ENCODE results near the gene KRTAP1-1.
"Not testable (repeated sequence)": the region's sequence is repeated elsewhere in the genome, so short reads cannot be mapped to it uniquely, and the experiment has no call there.

KRTAP1-1 gene

DNA sequence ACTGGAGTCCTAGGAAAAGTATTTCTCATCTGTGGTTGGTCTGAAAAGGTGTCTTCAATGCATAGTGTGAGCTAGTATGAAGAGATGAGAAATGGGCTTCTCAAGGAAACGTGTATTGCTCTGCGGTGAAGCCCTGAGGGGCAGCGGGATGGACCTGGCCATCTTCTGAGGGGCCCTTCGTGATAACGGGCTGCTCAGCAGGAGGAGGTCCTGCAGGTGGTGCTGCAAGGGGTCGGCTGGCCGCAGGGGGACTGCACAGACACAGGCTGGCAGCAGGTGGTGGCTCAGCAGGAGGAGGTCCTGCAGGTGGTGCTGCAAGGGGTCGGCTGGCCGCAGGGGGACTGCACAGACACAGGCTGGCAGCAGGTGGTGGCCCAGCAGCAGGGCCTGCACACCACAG is 13.3 kb upstream of the KRTAP1-1 start:
- DNase-seq: not testable (repeated sequence)

- no peak for DNase-seq
Observed at GRCh38 chr17:41054025-41054424, 12.8 kb upstream of the KRTAP1-1 start.

- no peak for DNase-seq
Observed at GRCh38 chr17:41052566-41052965, 11.3 kb upstream of the KRTAP1-1 start.

DNA sequence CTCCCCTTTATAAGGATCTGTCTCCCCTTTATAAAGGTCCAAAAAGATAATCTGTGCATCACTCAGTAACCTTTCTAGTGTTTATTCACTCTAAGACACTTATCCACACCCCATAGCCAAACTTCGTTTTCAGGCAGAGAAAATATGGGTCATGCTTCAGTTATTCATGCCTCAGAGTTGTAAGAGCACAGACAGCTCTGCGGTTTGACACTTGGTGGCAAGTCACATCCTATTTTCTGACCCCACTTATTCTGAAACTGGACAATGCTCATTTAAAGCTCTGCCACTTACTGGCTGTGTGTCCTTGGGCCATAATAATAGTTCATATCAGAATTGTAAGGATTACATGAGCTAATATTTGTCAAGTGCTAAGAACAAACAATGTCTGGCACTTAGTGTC is 7.9 kb upstream of the KRTAP1-1 start:
- DNase-seq: no peak

GRCh38 chr17:41048441-41048840 is 7.2 kb upstream of the KRTAP1-1 start:
- no peak for DNase-seq

DNA sequence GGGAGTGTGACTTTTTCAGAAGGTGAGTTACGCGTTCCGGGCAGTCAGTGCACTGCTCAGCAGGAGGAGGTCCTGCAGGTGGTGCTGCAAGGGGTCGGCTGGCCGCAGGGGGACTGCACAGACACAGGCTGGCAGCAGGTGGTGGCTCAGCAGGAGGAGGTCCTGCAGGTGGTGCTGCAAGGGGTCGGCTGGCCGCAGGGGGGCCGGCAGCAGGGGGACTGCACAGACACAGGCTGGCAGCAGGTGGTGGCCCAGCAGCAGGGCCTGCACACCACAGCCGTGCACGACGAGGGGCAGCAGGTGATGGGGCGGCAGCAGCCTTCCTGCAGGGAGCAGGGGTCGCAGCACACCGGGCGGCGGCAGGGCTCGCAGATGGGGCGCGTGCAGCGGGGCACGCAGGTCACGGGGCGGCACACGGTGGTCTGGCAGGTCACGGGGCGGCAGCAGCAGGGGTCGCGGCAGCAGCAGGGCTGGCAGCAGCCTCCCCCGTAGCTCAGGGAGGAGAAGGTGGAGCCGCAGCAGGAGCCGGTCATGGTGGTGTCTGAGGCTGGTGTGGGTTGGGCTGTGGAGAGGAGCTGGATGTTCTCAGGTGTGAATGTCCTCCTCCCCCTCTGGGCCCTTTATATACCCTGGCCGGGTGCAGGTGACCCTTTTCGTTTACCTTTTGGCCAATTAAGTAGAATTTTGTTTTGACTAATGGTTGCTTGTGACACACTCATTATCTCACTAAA is 5.7 kb upstream of the KRTAP1-1 start, which contains the start of gene KRTAP2-1:
Gene KRTAP2-1 (minus strand): TSS at position 582 of the 731 bp plus-strand sequence. CDS start 49 bp downstream, at position 533.
- DNase-seq: not testable (repeated sequence)

DNA sequence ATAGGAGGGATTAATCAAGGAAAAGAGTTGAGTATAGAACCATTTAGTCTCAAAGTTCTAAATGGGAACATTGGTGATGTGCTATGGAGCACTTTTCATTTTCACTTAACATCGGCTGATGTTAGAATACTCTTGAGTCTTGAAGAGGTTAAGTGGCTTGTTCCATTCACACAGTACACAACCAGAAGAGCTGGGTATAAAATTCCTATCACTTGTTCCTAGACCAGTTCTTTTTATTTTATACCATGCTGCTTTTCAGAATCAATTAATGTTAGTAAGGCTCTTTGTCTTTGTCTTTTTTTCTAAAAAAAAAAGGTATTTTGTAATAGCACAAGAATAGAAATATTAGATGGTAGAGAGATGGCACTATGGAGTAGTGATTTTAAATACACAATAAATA is 1.7 kb upstream of the KRTAP1-1 start:
- DNase-seq: no peak

GRCh38 chr17:41037853-41038350 is 3.3 kb downstream of the KRTAP1-1 start:
- no peak for DNase-seq

GRCh38 chr17:41034346-41034935 is 6.8 kb downstream of the KRTAP1-1 start, which contains the start of gene KRTAP1-3:
Gene KRTAP1-3, minus strand, starts transcription at chr17:41034874. Its CDS starts 53 bp downstream, at chr17:41034821.
- DNase-seq: not testable (repeated sequence)

DNA sequence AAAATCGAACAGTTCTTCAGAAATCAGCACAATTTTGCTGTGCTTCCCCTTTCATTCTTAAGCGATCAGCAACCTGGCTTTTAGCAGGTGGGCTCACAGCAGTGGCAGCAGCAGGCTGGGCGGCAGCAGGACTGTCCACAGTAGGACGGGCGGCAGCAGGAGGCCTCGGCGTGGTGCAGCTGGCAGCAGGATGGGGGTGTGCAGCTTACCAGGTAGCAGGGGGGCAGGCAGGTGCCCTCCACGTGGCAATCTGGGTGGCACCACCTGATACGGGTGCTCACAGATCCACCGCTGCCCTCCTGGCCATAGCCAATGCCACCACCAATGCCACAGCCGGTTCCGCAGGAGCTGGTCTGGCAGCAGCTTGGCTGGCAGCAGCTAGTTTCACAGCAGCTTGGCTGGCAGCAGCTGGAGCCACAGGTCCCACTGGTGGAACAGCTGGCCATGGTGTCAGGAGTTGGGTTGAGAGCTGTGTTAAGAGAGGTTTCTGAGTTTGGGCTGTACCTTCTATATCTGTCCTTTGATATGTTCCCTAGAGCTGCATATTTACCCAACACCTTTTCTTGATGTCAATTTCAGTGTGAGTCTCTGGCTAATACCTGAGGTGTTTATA is 11.5 kb downstream of the KRTAP1-1 start, which contains the start of gene KRTAP1-4:
Gene KRTAP1-4 (minus strand): TSS at position 563 of the 613 bp plus-strand sequence. CDS start 117 bp downstream, at position 446.
- DNase-seq: no peak

GRCh38 chr17:41026715-41027471 is 14.4 kb downstream of the KRTAP1-1 start, which contains the start of gene KRTAP1-5:
Gene KRTAP1-5, minus strand, starts transcription at chr17:41027208. Its CDS starts 53 bp downstream, at chr17:41027155.
- no peak for DNase-seq

DNA sequence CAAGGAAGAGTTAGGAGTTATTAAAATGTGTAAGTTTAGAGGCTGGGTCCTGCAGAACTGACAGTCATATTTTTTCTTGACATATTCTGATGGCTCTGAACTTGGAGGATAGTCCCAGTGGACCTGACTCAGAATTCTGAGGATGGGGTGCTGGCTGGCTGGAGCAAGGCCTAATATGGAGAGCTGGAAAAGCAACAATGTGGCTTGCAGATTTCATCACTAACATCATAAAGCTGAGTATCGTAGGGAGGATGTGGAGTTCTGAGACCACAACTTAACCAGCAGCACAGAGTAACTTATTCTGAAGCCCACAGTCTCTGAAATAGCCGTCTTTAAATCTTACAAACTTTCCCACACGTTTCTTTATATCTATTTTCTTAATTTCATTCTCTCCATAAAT is 16.6 kb downstream of the KRTAP1-1 start:
- no peak for DNase-seq

GRCh38 chr17:41020336-41020735 is 20.9 kb downstream of the KRTAP1-1 start:
- no peak for DNase-seq

GRCh38 chr17:41019415-41019814 is 21.8 kb downstream of the KRTAP1-1 start:
- no peak for DNase-seq

GRCh38 chr17:41018541-41018940 is 22.7 kb downstream of the KRTAP1-1 start:
- DNase-seq: no peak

- DNase-seq: no peak
Observed at GRCh38 chr17:41016578-41017215, 24.6 kb downstream of the KRTAP1-1 start.

DNA sequence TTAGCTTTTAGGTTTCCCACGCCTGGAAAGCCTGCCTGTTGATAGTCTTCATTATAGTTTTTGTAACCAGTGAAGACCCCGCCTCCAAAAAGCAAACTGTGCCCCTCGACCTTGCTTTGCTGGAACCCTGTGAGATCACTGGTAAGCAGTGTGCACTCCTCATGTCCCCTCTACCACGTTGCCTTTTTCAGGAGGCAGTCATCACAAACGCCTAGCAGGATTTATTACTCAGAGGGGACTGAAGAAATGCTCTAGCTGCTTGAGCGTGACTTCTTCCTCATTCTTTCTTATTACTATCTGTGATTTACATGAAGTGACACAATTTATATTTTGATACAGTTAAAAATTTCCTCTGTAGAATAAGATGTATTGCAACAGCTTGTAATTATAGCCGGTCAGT is 25.8 kb downstream of the KRTAP1-1 start:
- no peak for DNase-seq

DNA sequence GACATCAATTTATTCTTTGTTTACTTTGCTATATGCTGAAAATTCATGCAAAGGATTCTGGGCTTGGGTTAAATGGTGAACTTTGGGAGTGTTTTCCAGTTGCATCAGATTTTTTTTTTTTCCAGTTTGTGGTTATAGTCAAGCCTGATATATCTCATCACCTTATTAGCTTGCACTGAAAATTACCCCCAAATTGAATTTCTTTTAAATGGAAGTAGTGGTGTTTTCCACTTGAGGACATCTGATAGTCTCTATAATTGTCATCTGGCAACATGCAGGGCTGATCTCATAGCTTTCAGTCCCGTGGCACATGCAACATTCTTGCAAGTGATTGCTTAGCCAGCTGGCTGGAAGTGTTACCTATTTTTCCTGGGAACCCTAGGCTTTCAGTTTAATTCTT is 27.6 kb downstream of the KRTAP1-1 start:
- DNase-seq: no peak

DNA sequence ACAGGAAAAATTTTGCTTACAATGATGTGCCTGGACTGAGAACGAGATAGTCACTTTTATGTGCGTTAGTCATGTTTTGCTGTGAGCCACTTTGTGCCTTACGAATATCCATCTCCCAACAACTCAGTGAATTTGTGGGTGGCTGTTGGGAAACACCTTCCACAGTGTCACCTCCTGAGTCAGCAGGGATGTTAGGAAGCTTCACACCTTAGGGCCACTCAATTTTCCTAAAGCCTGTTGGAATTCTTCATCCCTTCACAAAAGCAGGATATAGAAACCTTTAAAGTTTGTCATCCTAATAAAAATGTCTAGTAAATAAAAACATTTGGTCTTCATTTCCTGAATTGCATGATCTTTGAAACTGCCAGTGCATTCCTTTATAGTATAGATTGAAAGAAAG is 28.1 kb downstream of the KRTAP1-1 start:
- no peak for DNase-seq

DNA sequence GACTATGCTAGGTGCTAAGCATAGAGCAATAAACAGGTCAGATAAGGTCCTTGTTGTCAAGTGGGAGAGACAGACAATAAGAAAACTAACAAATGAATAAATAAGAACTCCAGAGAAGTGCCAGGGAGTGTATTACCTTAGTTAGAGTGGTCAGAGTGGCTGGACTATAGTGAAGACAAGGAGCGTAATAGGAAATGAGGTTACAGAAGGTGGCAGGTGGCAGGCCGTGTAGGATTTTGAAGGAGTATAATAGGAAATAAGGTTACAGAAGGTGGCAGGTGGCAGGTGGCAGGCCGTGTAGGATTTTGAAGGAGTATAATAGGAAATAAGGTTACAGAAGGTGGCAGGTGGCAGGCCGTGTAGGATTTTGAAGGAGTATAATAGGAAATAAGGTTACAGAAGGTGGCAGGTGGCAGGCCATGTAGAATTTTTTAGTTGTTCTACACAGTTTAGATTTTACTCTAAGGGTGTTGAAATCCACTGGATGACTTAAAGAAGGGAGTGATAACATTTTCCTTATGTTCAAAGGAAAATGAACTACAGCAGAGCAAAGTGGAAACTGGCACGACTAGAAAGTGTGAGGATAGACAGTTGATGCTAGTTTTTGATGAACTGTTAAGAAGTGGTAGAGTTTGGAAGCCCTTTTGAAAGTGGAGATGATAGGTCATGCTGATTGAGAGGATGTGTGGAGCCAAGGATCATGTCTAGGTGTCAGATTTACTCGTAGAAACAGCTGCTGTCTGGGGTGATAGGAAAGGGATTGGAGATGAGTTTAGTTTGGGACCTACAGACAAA is 28.7 kb downstream of the KRTAP1-1 start:
- no peak for DNase-seq

- no peak for DNase-seq
Observed at GRCh38 chr17:41010441-41010840, 30.8 kb downstream of the KRTAP1-1 start.

Data from GF-D8 (cell line).